ENCODE data around the gene ORC5.

ORC5 gene

GRCh38 chr7:104208421-104208780 lies 588 bp upstream of the ORC5 start:
- Histone ChIP-seq H4K20me1 (ENCODE audit: insufficient read depth, low read length, poor library complexity, severe bottlenecking) (peaks cover 7% of the 10 kb centered on the region), H3K27me3 (ENCODE audit: insufficient read depth, low read length, poor library complexity, severe bottlenecking) (no peaks in the 10 kb centered on the region), H3K36me3 (ENCODE audit: insufficient read depth, low read length) (peaks cover under 1% of the 10 kb centered on the region; the same call in 1 of the 2 replicates), H3K9me3 (ENCODE audit: insufficient read depth, low read depth, low read length) (no peaks in the 10 kb centered on the region), H3K4me3 (ENCODE audit: low read length, poor library complexity, severe bottlenecking) (peak overlapping the region; percentile 99), H3K4me2 (ENCODE audit: low read depth, low read length, poor library complexity, severe bottlenecking) (peak overlapping the region; percentile 98), H3K4me1 (ENCODE audit: insufficient read depth, low read length, poor library complexity, severe bottlenecking) (peaks cover 32% of the 10 kb centered on the region), H3K79me2 (ENCODE audit: insufficient read depth, low read length) (peaks cover 37% of the 10 kb centered on the region), H2AFZ (ENCODE audit: low read length) (peak overlapping the region; percentile 97), H3K9ac (ENCODE audit: low read depth, low read length, poor library complexity, severe bottlenecking) (peak overlapping the region; percentile 97), H3F3A (ENCODE audit: low read depth) (no peaks in the 10 kb centered on the region), H3K9me2 (replicated peaks; ENCODE audit: low read depth, low read length) (no peaks in the 10 kb centered on the region)
- TF ChIP-seq EZH2phosphoT487 (IDR thresholded peaks at IDR 0.05; ENCODE audit: borderline replicate concordance) = no peak

DNA sequence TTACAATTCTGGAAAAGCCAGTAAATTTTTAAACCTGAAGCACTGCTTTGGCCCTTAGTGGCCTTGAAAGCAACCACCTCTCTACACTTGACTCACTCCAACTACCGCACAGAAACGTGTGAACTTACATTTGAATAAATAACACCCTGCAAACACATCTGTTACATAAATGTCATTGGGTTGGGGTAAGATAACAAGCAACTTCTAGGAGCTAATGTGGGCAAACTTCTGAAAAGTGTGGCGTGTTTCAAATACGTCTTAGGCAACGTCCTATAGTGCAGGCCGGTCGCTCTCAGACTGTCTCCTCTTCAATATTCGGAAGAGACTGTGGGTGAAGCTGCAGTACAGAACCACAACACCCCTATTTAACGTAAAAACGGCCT lies 474 bp downstream of the ORC5 start:
- Histone ChIP-seq H3K9me3 (ENCODE audit: insufficient read depth, low read depth, low read length) (no peaks in the 10 kb centered on the region), H2AFZ (ENCODE audit: low read length) (peak overlapping the region; percentile 97), H3K4me2 (ENCODE audit: low read depth, low read length, poor library complexity, severe bottlenecking) (peak overlapping the region; percentile 98), H3K27me3 (ENCODE audit: insufficient read depth, low read length, poor library complexity, severe bottlenecking) (no peaks in the 10 kb centered on the region), H3K79me2 (ENCODE audit: insufficient read depth, low read length) (peaks cover 39% of the 10 kb centered on the region), H3K9me2 (replicated peaks; ENCODE audit: low read depth, low read length) (no peaks in the 10 kb centered on the region), H3F3A (ENCODE audit: low read depth) (no peaks in the 10 kb centered on the region), H3K36me3 (ENCODE audit: insufficient read depth, low read length) (peaks cover 11% of the 10 kb centered on the region; the same call in 1 of the 2 replicates), H4K20me1 (ENCODE audit: insufficient read depth, low read length, poor library complexity, severe bottlenecking) (peaks cover 7% of the 10 kb centered on the region), H3K4me1 (ENCODE audit: insufficient read depth, low read length, poor library complexity, severe bottlenecking) (peaks cover 36% of the 10 kb centered on the region), H3K4me3 (ENCODE audit: low read length, poor library complexity, severe bottlenecking) (peak overlapping the region; percentile 99), H3K9ac (ENCODE audit: low read depth, low read length, poor library complexity, severe bottlenecking) (peak overlapping the region; percentile 97)
- TF ChIP-seq, protein P1, sequence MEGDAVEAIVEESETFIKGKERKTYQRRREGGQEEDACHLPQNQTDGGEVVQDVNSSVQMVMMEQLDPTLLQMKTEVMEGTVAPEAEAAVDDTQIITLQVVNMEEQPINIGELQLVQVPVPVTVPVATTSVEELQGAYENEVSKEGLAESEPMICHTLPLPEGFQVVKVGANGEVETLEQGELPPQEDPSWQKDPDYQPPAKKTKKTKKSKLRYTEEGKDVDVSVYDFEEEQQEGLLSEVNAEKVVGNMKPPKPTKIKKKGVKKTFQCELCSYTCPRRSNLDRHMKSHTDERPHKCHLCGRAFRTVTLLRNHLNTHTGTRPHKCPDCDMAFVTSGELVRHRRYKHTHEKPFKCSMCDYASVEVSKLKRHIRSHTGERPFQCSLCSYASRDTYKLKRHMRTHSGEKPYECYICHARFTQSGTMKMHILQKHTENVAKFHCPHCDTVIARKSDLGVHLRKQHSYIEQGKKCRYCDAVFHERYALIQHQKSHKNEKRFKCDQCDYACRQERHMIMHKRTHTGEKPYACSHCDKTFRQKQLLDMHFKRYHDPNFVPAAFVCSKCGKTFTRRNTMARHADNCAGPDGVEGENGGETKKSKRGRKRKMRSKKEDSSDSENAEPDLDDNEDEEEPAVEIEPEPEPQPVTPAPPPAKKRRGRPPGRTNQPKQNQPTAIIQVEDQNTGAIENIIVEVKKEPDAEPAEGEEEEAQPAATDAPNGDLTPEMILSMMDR (conservative IDR thresholded peaks at IDR 0.05; ENCODE audit: low read length) = no peak
- no peak for TF ChIP-seq EZH2phosphoT487 (IDR thresholded peaks at IDR 0.05; ENCODE audit: borderline replicate concordance)

GRCh38 chr7:104206841-104207240 lies 972 bp downstream of the ORC5 start:
- Histone ChIP-seq H2AFZ (ENCODE audit: low read length) (no peak overlapping the region), H3K9me3 (ENCODE audit: insufficient read depth, low read depth, low read length) (no peaks in the 10 kb centered on the region), H3K9me2 (replicated peaks; ENCODE audit: low read depth, low read length) (no peaks in the 10 kb centered on the region), H3K36me3 (ENCODE audit: insufficient read depth, low read length) (peaks cover 13% of the 10 kb centered on the region; the same call in 1 of the 2 replicates), H3K4me3 (ENCODE audit: low read length, poor library complexity, severe bottlenecking) (peak overlapping the region; percentile 99), H3F3A (ENCODE audit: low read depth) (no peaks in the 10 kb centered on the region), H3K79me2 (ENCODE audit: insufficient read depth, low read length) (peaks cover 39% of the 10 kb centered on the region), H3K4me2 (ENCODE audit: low read depth, low read length, poor library complexity, severe bottlenecking) (peak overlapping the region; percentile 98), H3K9ac (ENCODE audit: low read depth, low read length, poor library complexity, severe bottlenecking) (peak overlapping the region; percentile 97), H3K27me3 (ENCODE audit: insufficient read depth, low read length, poor library complexity, severe bottlenecking) (no peaks in the 10 kb centered on the region), H3K4me1 (ENCODE audit: insufficient read depth, low read length, poor library complexity, severe bottlenecking) (peaks cover 36% of the 10 kb centered on the region), H4K20me1 (ENCODE audit: insufficient read depth, low read length, poor library complexity, severe bottlenecking) (peaks cover 7% of the 10 kb centered on the region)
- TF ChIP-seq, protein P1 (conservative IDR thresholded peaks at IDR 0.05; ENCODE audit: low read length) = no peak
- TF ChIP-seq EZH2phosphoT487 (IDR thresholded peaks at IDR 0.05; ENCODE audit: borderline replicate concordance) = no peak

DNA sequence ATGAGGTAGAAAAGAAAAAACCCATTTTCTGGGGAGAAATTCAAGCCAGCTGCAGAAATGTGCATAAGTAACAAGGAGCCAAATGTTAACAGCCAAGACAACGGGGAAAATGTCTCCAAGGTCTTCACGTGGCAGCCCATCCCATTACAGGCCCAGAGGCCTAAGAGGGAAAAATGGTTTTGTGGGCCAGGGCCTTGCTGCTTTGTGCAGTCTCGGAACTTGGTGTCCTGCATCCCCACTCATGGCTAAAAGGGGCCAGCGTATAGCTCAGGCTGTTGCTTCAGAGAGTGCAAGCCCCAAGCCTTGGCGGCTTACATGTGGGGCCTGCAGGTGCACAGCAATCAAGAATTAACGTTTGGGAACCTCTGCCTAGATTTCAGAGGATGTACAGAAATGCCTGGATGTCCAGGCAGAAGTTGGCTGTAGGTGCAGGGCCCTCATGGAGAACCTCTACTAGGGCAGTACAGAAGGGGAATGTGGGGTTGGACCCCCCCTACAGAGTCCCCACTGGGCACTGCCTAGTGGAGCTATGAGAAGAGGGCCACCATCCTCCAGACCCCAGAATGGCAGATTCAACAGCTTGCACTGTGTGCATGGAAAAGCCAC lies 9.0 kb downstream of the ORC5 start:
- no peak overlapping the region for H3K4me2 ChIP-seq (ENCODE audit: low read depth, low read length, poor library complexity, severe bottlenecking)
- no peak overlapping the region for H2AFZ ChIP-seq (ENCODE audit: low read length)
- H3K36me3 ChIP-seq (ENCODE audit: insufficient read depth, low read length) = peaks cover 57% of the 10 kb centered on the region; the same call in 1 of the 2 replicates
- no peaks in the 10 kb centered on the region for H3K9me2 ChIP-seq (replicated peaks; ENCODE audit: low read depth, low read length)
- H3K79me2 ChIP-seq (ENCODE audit: insufficient read depth, low read length) = peaks cover 5% of the 10 kb centered on the region
- H3K27me3 ChIP-seq (ENCODE audit: insufficient read depth, low read length, poor library complexity, severe bottlenecking) = no peaks in the 10 kb centered on the region
- H3F3A ChIP-seq (ENCODE audit: low read depth) = no peaks in the 10 kb centered on the region
- no peak overlapping the region for H3K9ac ChIP-seq (ENCODE audit: low read depth, low read length, poor library complexity, severe bottlenecking)
- H4K20me1 ChIP-seq (ENCODE audit: insufficient read depth, low read length, poor library complexity, severe bottlenecking) = no peaks in the 10 kb centered on the region
- H3K4me1 ChIP-seq (ENCODE audit: insufficient read depth, low read length, poor library complexity, severe bottlenecking) = peaks cover 14% of the 10 kb centered on the region
- H3K4me3 ChIP-seq (ENCODE audit: low read length, poor library complexity, severe bottlenecking) = no peak overlapping the region
- no peaks in the 10 kb centered on the region; the same call in 1 of the 2 replicates for H3K9me3 ChIP-seq (ENCODE audit: insufficient read depth, low read depth, low read length)
- TF ChIP-seq, protein P1 (conservative IDR thresholded peaks at IDR 0.05; ENCODE audit: low read length) = no peak
- TF ChIP-seq EZH2phosphoT487 (IDR thresholded peaks at IDR 0.05; ENCODE audit: borderline replicate concordance) = no peak
